GM18526 (cell line): Measurements from ENCODE around the gene BRD7.

Experiments used
- POLR2A ChIP-seq: IDR thresholded peaks from 3 replicates; pipeline ENCODE4 v1.6.1; 2011; ENCODE audit not compliant: insufficient read length; ENCODE audit errors: extremely low read depth

BRD7 gene

GRCh38 chr16:50309156-50309526 lies 59.6 kb downstream of the BRD7 start:
- no peak for TF ChIP-seq POLR2A

GRCh38 chr16:50308237-50308965 lies 60.4 kb downstream of the BRD7 start:
- TF ChIP-seq POLR2A, result no peak

- no peak for TF ChIP-seq POLR2A
Observed at GRCh38 chr16:50306287-50306686, 62.5 kb downstream of the BRD7 start.

- no peak for TF ChIP-seq POLR2A
Observed at GRCh38 chr16:50305441-50306061, 63.2 kb downstream of the BRD7 start.

GRCh38 chr16:50304467-50305440 lies 64.0 kb downstream of the BRD7 start:
- TF ChIP-seq POLR2A, result no peak

- TF ChIP-seq POLR2A, result no peak
Observed at GRCh38 chr16:50303605-50304466, 65.0 kb downstream of the BRD7 start.

- no peak for TF ChIP-seq POLR2A
Observed at GRCh38 chr16:50303041-50303604, 65.7 kb downstream of the BRD7 start.

GRCh38 chr16:50302472-50303005 lies 66.2 kb downstream of the BRD7 start:
- TF ChIP-seq POLR2A, result no peak

GRCh38 chr16:50301626-50302471 lies 66.9 kb downstream of the BRD7 start:
- no peak for TF ChIP-seq POLR2A

GRCh38 chr16:50300942-50301625 lies 67.7 kb downstream of the BRD7 start:
- no peak for TF ChIP-seq POLR2A

- TF ChIP-seq POLR2A, result no peak
Observed at GRCh38 chr16:50299508-50300105, 69.2 kb downstream of the BRD7 start.
